GM12801 (cell line): ENCODE data around the gene PGA4.

Experiments used
- CTCF ChIP-seq: IDR thresholded peaks from one replicate; pipeline ENCODE4 v1.5.1; 2011; ENCODE audit warnings: control low read depth; ENCODE audit not compliant: insufficient read length; ENCODE audit errors: extremely low read depth

PGA4 gene

DNA sequence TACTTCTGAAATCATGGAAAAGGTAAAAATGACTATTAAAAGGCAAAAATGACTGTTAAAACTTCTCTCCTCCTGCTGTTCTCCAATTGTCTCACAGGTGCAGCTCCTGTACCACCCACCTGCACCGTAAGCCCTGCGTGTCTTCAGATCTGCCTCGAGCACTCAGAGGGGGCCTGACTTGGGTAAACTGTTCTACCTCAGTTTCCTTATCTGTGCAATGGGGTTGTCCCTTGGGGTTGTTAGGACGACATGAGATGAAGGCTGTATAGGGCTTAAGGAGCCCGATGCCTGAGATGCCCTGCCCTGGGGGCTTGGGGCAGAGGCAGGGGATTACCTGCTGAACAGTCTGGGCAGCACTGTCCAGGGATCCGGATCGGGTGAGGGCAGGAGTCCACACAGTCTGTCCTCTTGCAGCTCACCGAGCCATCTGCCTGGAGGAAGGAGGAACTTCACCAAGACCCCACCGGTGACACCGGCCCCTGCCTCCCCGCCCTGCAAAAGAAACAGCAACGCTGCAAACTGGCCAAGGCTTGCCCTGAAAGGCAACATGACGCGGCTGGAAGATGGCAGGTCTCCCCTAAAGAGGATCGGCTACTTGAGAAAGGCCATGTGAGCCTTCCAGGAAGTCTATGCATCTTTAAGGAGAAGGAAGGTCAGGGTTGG lies 46.6 kb downstream of the PGA4 start:
- no peak for TF ChIP-seq CTCF

- no peak for TF ChIP-seq CTCF
These were observed 48.4 kb downstream of the PGA4 start for GRCh38 chr11:61270354-61271076.

GRCh38 chr11:61272731-61273130 lies 50.6 kb downstream of the PGA4 start:
- no peak for TF ChIP-seq CTCF

GRCh38 chr11:61273178-61274078 lies 51.3 kb downstream of the PGA4 start:
- no peak for TF ChIP-seq CTCF

GRCh38 chr11:61274084-61274483 lies 51.9 kb downstream of the PGA4 start:
- TF ChIP-seq CTCF, result no peak

DNA sequence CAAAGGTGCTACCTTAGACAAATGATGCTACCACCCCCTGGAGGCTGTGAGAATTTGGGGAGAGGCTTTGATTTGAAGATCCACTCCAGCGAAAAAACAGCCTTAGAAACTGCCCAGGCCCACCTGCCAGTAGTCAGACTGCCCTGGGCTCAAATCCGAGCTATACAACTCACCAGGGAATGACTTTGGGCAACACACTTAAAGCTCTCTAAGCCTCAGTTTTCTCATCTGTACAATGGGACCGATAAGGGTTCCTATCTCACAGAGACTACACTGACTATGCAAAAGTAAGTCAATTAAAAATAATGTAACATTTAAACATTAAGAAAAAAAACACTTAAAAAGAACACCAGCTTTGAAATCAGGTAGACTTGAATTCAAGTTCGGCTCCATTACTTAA lies 53.0 kb downstream of the PGA4 start:
- no peak for TF ChIP-seq CTCF

- no peak for TF ChIP-seq CTCF
These were observed 55.2 kb downstream of the PGA4 start for GRCh38 chr11:61277186-61278000.
